CD4-positive, alpha-beta T cell treated with Interleukin-15 for 4 hours (primary cell): Measurements from ENCODE around the gene MTFR1L.
A peak's percentile ranks its signal among the peaks of the same experiment; 100 is the strongest.

Source experiments
- DNase-seq: peaks from one replicate; pipeline ENCODE4 v3.0.0-alpha.2; 2020; ENCODE audit warnings: low spot score

MTFR1L gene

GRCh38 chr1:25819491-25820246 is at the start of gene MTFR1L:
TSS of gene MTFR1L (plus strand) at chr1:25819954. CDS start at chr1:25823105, 3,151 bp downstream.
- DNase-seq, result peak; percentile 90

GRCh38 chr1:25770541-25771220 is 49.1 kb upstream of the MTFR1L start:
- DNase-seq, result no peak

GRCh38 chr1:25771221-25772114 is 48.3 kb upstream of the MTFR1L start:
- no peak for DNase-seq

GRCh38 chr1:25772164-25772563 is 47.6 kb upstream of the MTFR1L start:
- no peak for DNase-seq

GRCh38 chr1:25772692-25773245 is 47.0 kb upstream of the MTFR1L start:
- DNase-seq, result no peak

GRCh38 chr1:25773441-25774125 is 46.2 kb upstream of the MTFR1L start:
- DNase-seq, result no peak

GRCh38 chr1:25774206-25774803 is 45.4 kb upstream of the MTFR1L start:
- no peak for DNase-seq

GRCh38 chr1:25774921-25775771 is 44.6 kb upstream of the MTFR1L start:
- DNase-seq, result peak; percentile 84

- no peak for DNase-seq
These were observed 40.4 kb upstream of the MTFR1L start for GRCh38 chr1:25779388-25779787.

- no peak for DNase-seq
These were observed 39.9 kb upstream of the MTFR1L start for GRCh38 chr1:25779894-25780293.

- DNase-seq, result no peak
These were observed 39.2 kb upstream of the MTFR1L start for GRCh38 chr1:25780318-25781129.

- no peak for DNase-seq
These were observed 38.7 kb upstream of the MTFR1L start for GRCh38 chr1:25781130-25781433.

GRCh38 chr1:25782608-25783201 is 37.0 kb upstream of the MTFR1L start:
- DNase-seq, result no peak

- no peak for DNase-seq
These were observed 35.1 kb upstream of the MTFR1L start for GRCh38 chr1:25784575-25785051.

GRCh38 chr1:25785333-25786067 is 34.3 kb upstream of the MTFR1L start:
- DNase-seq, result no peak

GRCh38 chr1:25786887-25787759 is 32.6 kb upstream of the MTFR1L start:
- no peak for DNase-seq

GRCh38 chr1:25787760-25788166 is 32.0 kb upstream of the MTFR1L start:
- DNase-seq, result no peak
